K562 (cell line): ENCODE results near the gene SCG3. TPM values are rescaled to one million over a fixed set of nuclear protein-coding genes. Genes with fewer than 3 reads are reported as not detected.

Source experiments
- BRD9 ChIP-seq: fragments of 450-650 bp; IDR thresholded peaks from 2 replicates; pipeline ENCODE4 v1.6.1; 2018; ENCODE audit warnings: low read depth; ENCODE audit not compliant: partially characterized antibody
- DACH1 ChIP-seq: fragments of 450-650 bp; IDR thresholded peaks from 2 replicates; pipeline ENCODE4 v1.6.1; 2018; ENCODE audit not compliant: partially characterized antibody
- FOXP4 ChIP-seq: sonication (generic); formaldehyde crosslinking; IDR thresholded peaks from 2 replicates; pipeline ENCODE4 v1.8.0; 2022; ENCODE audit warnings: mild to moderate bottlenecking, missing genetic modification reagents, borderline replicate concordance
- GTF2A2 ChIP-seq: IDR thresholded peaks from 2 replicates; pipeline ENCODE4 v1.6.1; 2016; ENCODE audit warnings: mild to moderate bottlenecking, missing genetic modification characterization, missing compliant biosample characterization
- HDAC8 ChIP-seq: fragments of 450-650 bp; IDR thresholded peaks from 2 replicates; pipeline ENCODE4 v1.6.1; 2016; ENCODE audit warnings: mild to moderate bottlenecking, missing genetic modification characterization, moderate library complexity, missing compliant biosample characterization
- HNRNPUL1 ChIP-seq: fragments of 200-400 bp; formaldehyde crosslinking; IDR thresholded peaks from 2 replicates; pipeline ENCODE4 v1.6.1; 2017; ENCODE audit warnings: low read length
- IRF9 ChIP-seq: fragments of 450-650 bp; IDR thresholded peaks from 2 replicates; pipeline ENCODE4 v1.6.1; 2016; ENCODE audit warnings: missing biosample characterization, missing genetic modification characterization
- MCM7 ChIP-seq, 2 experiments: fragments of 450-650 bp; IDR thresholded peaks; 2 replicates each; pipeline ENCODE4 v1.6.1; 2016 to 2018
- NR2C1 ChIP-seq, 2 experiments: fragments of 450-650 bp; IDR thresholded peaks; 2 replicates each; pipeline ENCODE4 v1.6.1; 2017; ENCODE audit warnings: mild to moderate bottlenecking in 2 of 2, antibody characterized with exemption in 1 of 2, inconsistent platforms in 1 of 2, missing compliant biosample characterization in 1 of 2, missing genetic modification characterization in 1 of 2
- PRMT5 ChIP-seq: sonication (generic); formaldehyde crosslinking; IDR thresholded peaks from 2 replicates; pipeline ENCODE4 v1.5.0; 2020; ENCODE audit warnings: missing genetic modification reagents
- RAD21 ChIP-seq, 2 experiments: fragments of 250-450 bp in 1 of 2; fragments of 450-650 bp in 1 of 2; sonication (Bioruptor Pico) in 1 of 2; formaldehyde crosslinking in 1 of 2; IDR thresholded peaks in 1 of 2; conservative IDR thresholded peaks in 1 of 2; 2 replicates each; pipeline versions ENCODE4 v1.4.0 to v1.8.0; 2020 to 2022; ENCODE audit warnings: mild to moderate bottlenecking in 2 of 2, moderate library complexity in 1 of 2
- RB1 ChIP-seq: fragments of 450-650 bp; IDR thresholded peaks from 2 replicates; pipeline ENCODE4 v1.6.1; 2017; ENCODE audit warnings: low read depth, mild to moderate bottlenecking
- SMARCE1 ChIP-seq: fragments of 450-650 bp; IDR thresholded peaks from 2 replicates; pipeline ENCODE4 v1.7.1; 2016; ENCODE audit warnings: mild to moderate bottlenecking
- TRIM28 ChIP-seq: fragments of 450-650 bp; IDR thresholded peaks from 2 replicates; pipeline ENCODE4 v1.6.1; 2017
- ZBTB12 ChIP-seq: fragments of 250-450 bp; sonication (Bioruptor Pico); IDR thresholded peaks from 2 replicates; pipeline ENCODE4 v1.4.0; 2020
- ZBTB17 ChIP-seq: fragments of 450-650 bp; formaldehyde crosslinking; IDR thresholded peaks from 2 replicates; pipeline ENCODE4 v1.4.0; 2020; ENCODE audit warnings: mild to moderate bottlenecking
- ZNF174 ChIP-seq: fragments of 250-450 bp; sonication (Bioruptor Pico); IDR thresholded peaks from 2 replicates; pipeline ENCODE4 v1.4.0; 2020; ENCODE audit warnings: mild to moderate bottlenecking
- ZNF23 ChIP-seq: fragments of 250-450 bp; sonication (Bioruptor Pico); IDR thresholded peaks from 2 replicates; pipeline ENCODE4 v1.4.0; 2020; ENCODE audit warnings: mild to moderate bottlenecking
- polyA plus RNA-seq, 8 experiments: library from polyadenylated mRNA; depleted of rRNA in 4 of 8; stranded (reverse) in 5 of 8; unstranded in 3 of 8; fragments of >200 nt; fragmentation: Nextera tagmentation in 2 of 8; fragmentation: Illumina TruSeq in 1 of 8; extraction: Ambion mirVana in 2 of 8; extraction: Trizol in 1 of 8; gene quantifications; 2 replicates each; pipeline versions ENCODE4 v1.2.1 to v1.2.3, GENCODE V29; 2011 to 2014; ENCODE audit warnings: inconsistent platforms in 1 of 8, missing spikeins in 1 of 8
- total RNA-seq, 7 experiments: library from RNA; depleted of rRNA in 6 of 7; stranded (reverse); fragments of >200 nt in 6 of 7; fragmentation: Illumina TruSeq in 2 of 7; extraction: Trizol in 2 of 7; gene quantifications; 2 replicates each; pipeline versions ENCODE4 v1.2.1 to v1.2.3, GENCODE V29; 2011 to 2021; ENCODE audit warnings: low replicate concordance in 1 of 7
- TF ChIP-seq, protein P1 (sequence below): fragments of 250-450 bp; sonication (Bioruptor Pico); IDR thresholded peaks from 2 replicates; pipeline ENCODE4 v1.8.0; 2022; ENCODE audit warnings: inconsistent platforms
- TF ChIP-seq, protein P2 (sequence below): fragments of 250-450 bp; sonication (Bioruptor Pico); IDR thresholded peaks from 2 replicates; pipeline ENCODE4 v1.8.0; 2022; ENCODE audit warnings: moderate library complexity, mild to moderate bottlenecking, inconsistent platforms
- TF ChIP-seq, protein P3 (sequence below): sonication (generic); formaldehyde crosslinking; IDR thresholded peaks from 2 replicates; pipeline ENCODE4 v1.5.0; 2020; ENCODE audit warnings: missing genetic modification reagents

Gene SCG3
- total and polyA plus RNA-seq, 9 of the 15 experiments (the other 6 are each of a cell fraction or from before 2014, with no cell fraction given): 13.0 to 43.8 (median 21.0) TPM

DNA sequence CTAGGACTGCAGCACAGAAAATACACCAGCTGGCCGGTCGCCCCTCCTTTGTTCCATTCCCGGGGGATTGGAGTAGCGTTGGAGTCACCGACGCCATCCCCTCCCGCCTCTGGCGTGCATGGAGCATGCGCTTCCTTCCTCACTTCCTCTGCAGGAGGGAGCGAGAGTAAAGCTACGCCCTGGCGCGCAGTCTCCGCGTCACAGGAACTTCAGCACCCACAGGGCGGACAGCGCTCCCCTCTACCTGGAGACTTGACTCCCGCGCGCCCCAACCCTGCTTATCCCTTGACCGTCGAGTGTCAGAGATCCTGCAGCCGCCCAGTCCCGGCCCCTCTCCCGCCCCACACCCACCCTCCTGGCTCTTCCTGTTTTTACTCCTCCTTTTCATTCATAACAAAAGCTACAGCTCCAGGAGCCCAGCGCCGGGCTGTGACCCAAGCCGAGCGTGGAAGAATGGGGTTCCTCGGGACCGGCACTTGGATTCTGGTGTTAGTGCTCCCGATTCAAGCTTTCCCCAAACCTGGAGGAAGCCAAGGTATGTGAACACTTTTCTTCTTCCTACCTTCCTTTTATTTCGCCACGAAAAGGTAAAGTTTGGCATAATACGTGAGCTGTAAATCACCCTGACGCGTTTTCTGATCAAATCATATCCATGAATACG is at the start of gene SCG3 (continued):
- TF ChIP-seq HDAC8 (tag) (0 out of 2 replicates have a peak, but pooled peaks have one; percentile 47), BRD9 (no peak), NR2C1 (IDR thresholded peaks at IDR 0.05) (no peak), NR2C1 (tag; IDR thresholded peaks at IDR 0.05) (peak; percentile 50), IRF9 (tag) (no peak), HNRNPUL1 (no peak), GTF2A2 (tag) (no peak), ZNF23 (CRISPR knock-in tag) (no peak), ZBTB12 (peak; percentile 87), MCM7 (IDR thresholded peaks at IDR 0.05) (no peak), RAD21 (CRISPR knock-in tag; conservative IDR thresholded peaks at IDR 0.05 in 1 of 2, IDR thresholded peaks at IDR 0.05 in 1 of 2) (peak in 1 of 2 experiments; percentile 44; a peak in 2 of 4 replicates), SMARCE1 (peak; percentile 80), RB1 (peak; percentile 98), TRIM28 (no peak), FOXP4 (CRISPR knock-in tag) (no peak), DACH1 (no peak), ZBTB17 (CRISPR knock-in tag) (peak; percentile 55; the same call in 1 of the 2 replicates), PRMT5 (CRISPR knock-in tag) (peak; percentile 94), ZNF174 (CRISPR knock-in tag) (no peak)
- TF ChIP-seq, protein P1, sequence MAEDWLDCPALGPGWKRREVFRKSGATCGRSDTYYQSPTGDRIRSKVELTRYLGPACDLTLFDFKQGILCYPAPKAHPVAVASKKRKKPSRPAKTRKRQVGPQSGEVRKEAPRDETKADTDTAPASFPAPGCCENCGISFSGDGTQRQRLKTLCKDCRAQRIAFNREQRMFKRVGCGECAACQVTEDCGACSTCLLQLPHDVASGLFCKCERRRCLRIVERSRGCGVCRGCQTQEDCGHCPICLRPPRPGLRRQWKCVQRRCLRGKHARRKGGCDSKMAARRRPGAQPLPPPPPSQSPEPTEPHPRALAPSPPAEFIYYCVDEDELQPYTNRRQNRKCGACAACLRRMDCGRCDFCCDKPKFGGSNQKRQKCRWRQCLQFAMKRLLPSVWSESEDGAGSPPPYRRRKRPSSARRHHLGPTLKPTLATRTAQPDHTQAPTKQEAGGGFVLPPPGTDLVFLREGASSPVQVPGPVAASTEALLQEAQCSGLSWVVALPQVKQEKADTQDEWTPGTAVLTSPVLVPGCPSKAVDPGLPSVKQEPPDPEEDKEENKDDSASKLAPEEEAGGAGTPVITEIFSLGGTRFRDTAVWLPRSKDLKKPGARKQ: no peak
- TF ChIP-seq, protein P2, sequence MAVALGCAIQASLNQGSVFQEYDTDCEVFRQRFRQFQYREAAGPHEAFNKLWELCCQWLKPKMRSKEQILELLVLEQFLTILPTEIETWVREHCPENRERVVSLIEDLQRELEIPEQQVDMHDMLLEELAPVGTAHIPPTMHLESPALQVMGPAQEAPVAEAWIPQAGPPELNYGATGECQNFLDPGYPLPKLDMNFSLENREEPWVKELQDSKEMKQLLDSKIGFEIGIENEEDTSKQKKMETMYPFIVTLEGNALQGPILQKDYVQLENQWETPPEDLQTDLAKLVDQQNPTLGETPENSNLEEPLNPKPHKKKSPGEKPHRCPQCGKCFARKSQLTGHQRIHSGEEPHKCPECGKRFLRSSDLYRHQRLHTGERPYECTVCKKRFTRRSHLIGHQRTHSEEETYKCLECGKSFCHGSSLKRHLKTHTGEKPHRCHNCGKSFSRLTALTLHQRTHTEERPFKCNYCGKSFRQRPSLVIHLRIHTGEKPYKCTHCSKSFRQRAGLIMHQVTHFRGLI (CRISPR knock-in tag): no peak
- TF ChIP-seq, protein P3, sequence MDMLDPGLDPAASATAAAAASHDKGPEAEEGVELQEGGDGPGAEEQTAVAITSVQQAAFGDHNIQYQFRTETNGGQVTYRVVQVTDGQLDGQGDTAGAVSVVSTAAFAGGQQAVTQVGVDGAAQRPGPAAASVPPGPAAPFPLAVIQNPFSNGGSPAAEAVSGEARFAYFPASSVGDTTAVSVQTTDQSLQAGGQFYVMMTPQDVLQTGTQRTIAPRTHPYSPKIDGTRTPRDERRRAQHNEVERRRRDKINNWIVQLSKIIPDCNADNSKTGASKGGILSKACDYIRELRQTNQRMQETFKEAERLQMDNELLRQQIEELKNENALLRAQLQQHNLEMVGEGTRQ (CRISPR knock-in tag): no peak
